Renal pelvis (tissue), 4 donors: ENCODE data around the gene LIME1. TPM values are rescaled to one million over a fixed set of nuclear protein-coding genes. Genes with fewer than 3 reads are reported as not detected.
"Not testable (repeated sequence)": the region's sequence is repeated elsewhere in the genome, so short reads cannot be mapped to it uniquely, and the experiment has no call there.

Source experiments
- DNase-seq: peaks from one replicate; pipeline ENCODE4 v3.0.0-alpha.2; 2013
- polyA plus RNA-seq, 3 donors: library from polyadenylated mRNA; unstranded; fragments of 120-200 nt; gene quantifications; one replicate each; pipeline ENCODE4 v1.2.1, GENCODE V29; 2013; ENCODE audit not compliant: insufficient read length in 3 of 3

LIME1 gene
- polyA plus RNA-seq, 3 donors: 11.8 to 13.4 (median 12.4) TPM

- no peak for DNase-seq
Observed at GRCh38 chr20:63771046-63771707, 34.7 kb downstream of the LIME1 start.

GRCh38 chr20:63772781-63773518 is 36.5 kb downstream of the LIME1 start:
- no peak for DNase-seq

DNA sequence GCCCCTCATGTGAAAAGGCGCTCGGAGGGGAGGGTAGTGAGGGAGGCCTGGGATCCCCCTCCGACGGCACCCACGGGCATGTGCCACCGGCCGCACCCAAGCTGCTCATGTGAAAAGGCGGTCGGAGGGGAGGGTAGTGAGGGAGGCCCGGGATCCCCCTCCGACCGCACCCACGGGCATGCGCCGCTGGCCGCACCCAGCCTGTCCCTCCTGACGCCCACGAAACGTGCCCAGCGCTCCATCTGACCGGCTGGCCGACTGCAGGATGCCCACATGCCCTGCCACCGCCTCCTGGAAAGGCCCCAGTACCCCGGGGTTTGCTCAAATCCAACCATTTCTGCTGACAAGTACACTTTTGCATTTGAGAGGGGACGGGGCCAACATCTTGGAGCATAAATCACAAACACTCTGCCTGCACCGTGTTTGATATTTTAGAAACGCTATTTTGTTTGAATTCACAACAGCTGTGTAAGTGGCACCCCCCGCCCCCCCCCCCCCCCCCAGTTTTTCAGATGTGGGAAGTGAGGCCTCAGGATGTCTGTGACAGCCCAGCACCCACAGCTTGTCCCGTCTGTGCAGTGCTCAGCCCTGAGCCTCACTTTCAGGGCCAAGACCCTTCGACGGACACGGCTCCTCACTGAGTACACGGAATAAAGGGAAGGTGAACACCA is 37.2 kb downstream of the LIME1 start:
- no peak for DNase-seq

GRCh38 chr20:63774306-63774705 is 37.8 kb downstream of the LIME1 start:
- DNase-seq: no peak

- DNase-seq: peak; percentile 86
Observed at GRCh38 chr20:63775096-63775978, 38.9 kb downstream of the LIME1 start.

GRCh38 chr20:63776875-63777274 is 40.4 kb downstream of the LIME1 start:
- DNase-seq: not testable (repeated sequence)

GRCh38 chr20:63777614-63778013 is 41.1 kb downstream of the LIME1 start:
- no peak for DNase-seq

DNA sequence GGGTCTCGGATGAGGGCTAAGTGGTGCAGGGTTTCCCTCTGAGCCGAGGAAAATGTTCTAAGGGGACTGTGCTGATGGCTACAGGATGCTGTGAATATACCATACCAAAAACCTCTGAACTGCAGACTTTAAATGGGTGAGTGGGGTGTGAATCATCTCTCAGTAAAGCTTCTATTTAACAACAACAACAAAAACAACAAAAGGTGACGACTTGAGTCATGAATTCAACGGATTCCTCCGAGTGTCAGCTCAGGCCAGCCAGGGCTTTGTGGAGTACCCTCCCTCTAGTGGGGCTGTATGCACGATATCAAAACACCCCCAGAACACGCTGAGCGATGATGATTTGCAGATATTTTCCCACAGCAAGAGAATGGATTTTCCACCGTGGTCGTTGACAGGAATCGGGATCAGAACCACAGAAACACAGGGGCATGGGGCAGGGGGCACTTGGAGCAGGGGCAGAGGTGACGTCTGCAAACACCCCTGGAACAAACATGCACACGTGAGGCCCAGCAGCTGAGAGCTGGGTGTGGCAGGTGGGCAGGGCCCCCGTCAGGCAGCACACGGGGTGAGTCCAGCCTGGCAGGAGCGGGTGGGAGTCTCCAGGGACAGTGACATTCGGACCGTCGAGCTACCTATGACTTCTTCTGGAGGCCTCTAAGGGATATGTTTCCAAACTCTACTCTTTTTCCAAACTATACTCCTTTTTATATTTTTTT is 41.7 kb downstream of the LIME1 start:
- no peak for DNase-seq

GRCh38 chr20:63778857-63779256 is 42.4 kb downstream of the LIME1 start:
- DNase-seq: no peak

GRCh38 chr20:63781181-63781580 is 44.7 kb downstream of the LIME1 start:
- no peak for DNase-seq

- DNase-seq: no peak
Observed at GRCh38 chr20:63782051-63782471, 45.6 kb downstream of the LIME1 start.

- DNase-seq: no peak
Observed at GRCh38 chr20:63782521-63782971, 46.1 kb downstream of the LIME1 start.

DNA sequence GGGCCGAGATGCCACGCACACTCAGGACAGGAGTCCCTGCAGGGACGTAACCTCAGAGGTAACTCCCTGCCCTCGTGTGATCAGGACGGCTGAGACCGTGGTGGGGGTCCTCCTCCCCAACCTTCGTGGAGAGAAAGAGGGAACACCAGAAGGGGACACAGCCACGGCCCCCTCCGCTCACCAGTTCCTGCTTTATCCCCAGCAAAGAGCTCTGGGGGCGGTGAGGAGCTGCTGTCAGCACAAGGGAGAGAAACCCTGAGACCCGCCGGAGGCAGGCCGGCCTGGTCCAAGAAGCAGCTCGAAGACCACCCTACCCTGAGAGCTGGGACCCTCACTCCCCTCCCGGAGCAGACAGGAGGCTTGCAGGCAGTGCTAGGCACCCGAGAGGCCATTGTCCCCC is 47.5 kb downstream of the LIME1 start:
- DNase-seq: no peak

DNA sequence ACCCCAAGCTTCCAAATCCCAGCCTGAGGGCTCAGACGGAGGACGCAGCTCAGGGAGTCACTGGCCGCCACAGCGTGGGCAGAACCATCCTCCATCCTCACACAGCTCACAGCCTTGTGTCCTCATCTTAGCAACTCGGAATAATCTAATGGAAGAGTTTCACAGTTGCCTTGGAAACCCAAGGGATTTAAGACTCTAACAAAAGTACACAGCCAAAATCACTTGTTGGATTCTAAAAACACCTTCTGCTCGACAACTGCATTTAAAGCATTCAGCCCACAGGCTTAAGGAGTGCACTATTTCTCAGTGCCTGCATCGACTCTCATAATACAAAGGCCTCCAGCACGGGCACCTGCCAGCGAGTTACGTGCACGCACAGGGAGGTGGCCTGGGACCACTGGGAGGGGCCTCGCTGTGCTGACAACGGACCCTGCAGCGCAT is 49.2 kb downstream of the LIME1 start:
- no peak for DNase-seq

- no peak for DNase-seq
Observed at GRCh38 chr20:63787302-63787701, 50.8 kb downstream of the LIME1 start.

- no peak for DNase-seq
Observed at GRCh38 chr20:63787749-63788148, 51.3 kb downstream of the LIME1 start.

Other genes with a start within 250 kb of the LIME1 start
- 1 to 10 TPM in 2 of 3 donors, under 1 TPM in 1; 0.96 to 2.4 (median 1.2) TPM for gene EEF1A2, start 237.6 kb upstream of the LIME1 start, polyA plus RNA-seq
- gene PPDPF, start 215.9 kb upstream of the LIME1 start, polyA plus RNA-seq: 100 to 1,000 TPM; 285 to 420 (median 332) TPM
- 1 to 10 TPM in 2 of 3 donors, under 1 TPM in 1; 0.80 to 1.7 (median 1.2) TPM for gene PTK6, start 199.3 kb upstream of the LIME1 start, polyA plus RNA-seq
- gene SRMS, start 188.9 kb upstream of the LIME1 start, polyA plus RNA-seq: under 1 TPM; 0.19 to 0.26 (median 0.26) TPM
- gene FNDC11, start 182.5 kb upstream of the LIME1 start, polyA plus RNA-seq: 1 to 10 TPM in 2 of 3 donors, under 1 TPM in 1; 0.83 to 1.9 (median 1.3) TPM
- 10 to 100 TPM; 12.4 to 16.8 (median 12.9) TPM for gene HELZ2, start 162.4 kb upstream of the LIME1 start, polyA plus RNA-seq
- gene GMEB2, start 109.6 kb upstream of the LIME1 start, polyA plus RNA-seq: 10 to 100 TPM; 12.4 to 14.2 (median 12.8) TPM
- gene STMN3, start 83.2 kb upstream of the LIME1 start, polyA plus RNA-seq: 10 to 100 TPM; 28.6 to 38.0 (median 32.7) TPM
- 10 to 100 TPM; 17.6 to 23.8 (median 19.1) TPM for gene RTEL1, start 78.4 kb upstream of the LIME1 start, polyA plus RNA-seq
- gene TNFRSF6B, start 40.0 kb upstream of the LIME1 start, polyA plus RNA-seq: 1 to 10 TPM; 2.8 to 2.9 (median 2.8) TPM
- 10 to 100 TPM; 33.8 to 39.7 (median 37.2) TPM for gene ARFRP1, start 28.7 kb upstream of the LIME1 start, polyA plus RNA-seq
- gene ZGPAT, start 28.6 kb upstream of the LIME1 start, polyA plus RNA-seq: 10 to 100 TPM; 24.2 to 28.9 (median 24.8) TPM
- gene SLC2A4RG, start 3.1 kb downstream of the LIME1 start, polyA plus RNA-seq: 100 to 1,000 TPM; 107 to 147 (median 140) TPM
- 10 to 100 TPM; 16.8 to 23.5 (median 19.5) TPM for gene ZBTB46, start 94.6 kb downstream of the LIME1 start, polyA plus RNA-seq
- not detected for gene ABHD16B, start 124.8 kb downstream of the LIME1 start, polyA plus RNA-seq
- gene TPD52L2, start 128.6 kb downstream of the LIME1 start, polyA plus RNA-seq: 100 to 1,000 TPM in 1 of 3 donors, 10 to 100 TPM in 2; 85.7 to 102 (median 94.7) TPM
- gene DNAJC5, start 158.5 kb downstream of the LIME1 start, polyA plus RNA-seq: 10 to 100 TPM; 30.3 to 35.8 (median 34.7) TPM
- 10 to 100 TPM; 54.0 to 66.1 (median 64.6) TPM for gene UCKL1, start 219.8 kb downstream of the LIME1 start, polyA plus RNA-seq
- gene ZNF512B, start 233.3 kb downstream of the LIME1 start, polyA plus RNA-seq: 10 to 100 TPM; 30.5 to 35.0 (median 32.6) TPM
- 10 to 100 TPM; 10.0 to 12.0 (median 11.1) TPM for gene SAMD10, start 243.0 kb downstream of the LIME1 start, polyA plus RNA-seq
- 10 to 100 TPM; 87.4 to 97.2 (median 92.1) TPM for gene PRPF6, start 244.5 kb downstream of the LIME1 start, polyA plus RNA-seq